HepG2 (cell line): ENCODE results near the gene ONECUT1. TPM values are rescaled to one million over a fixed set of nuclear protein-coding genes. Genes with fewer than 3 reads are reported as not detected.
A peak's percentile ranks its signal among the peaks of the same experiment; 100 is the strongest.

ENCODE experiments used
- ASH2L ChIP-seq: fragments of 300-600, 200-600 bp; sonication (generic); IDR thresholded peaks from 2 replicates; pipeline ENCODE4 v1.7.0; 2017; ENCODE audit warnings: low read depth, mild to moderate bottlenecking, moderate library complexity, mixed read lengths, low read length; ENCODE audit not compliant: insufficient read length
- DDIT3 ChIP-seq: sonication (generic); formaldehyde crosslinking; IDR thresholded peaks from 2 replicates; pipeline ENCODE4 v1.4.0; 2020; ENCODE audit warnings: mild to moderate bottlenecking, missing genetic modification reagents
- HCFC1 ChIP-seq: fragments of 150-350 bp; IDR thresholded peaks from 2 replicates; pipeline ENCODE4 v1.6.1; 2014; ENCODE audit warnings: low read depth, low read length
- HNF1A ChIP-seq, 2 experiments: sonication (generic) in 1 of 2; formaldehyde crosslinking in 1 of 2; IDR thresholded peaks; 2 replicates each; pipeline versions ENCODE4 v1.4.0 to v1.6.1; 2016 to 2020; ENCODE audit warnings: borderline replicate concordance in 1 of 2, low read depth in 1 of 2, mild to moderate bottlenecking in 1 of 2, missing genetic modification reagents in 1 of 2
- ISX ChIP-seq: sonication (generic); formaldehyde crosslinking; conservative IDR thresholded peaks from 2 replicates; pipeline ENCODE4 v1.5.0; 2020; ENCODE audit warnings: missing genetic modification reagents
- KLF15 ChIP-seq: sonication (generic); formaldehyde crosslinking; IDR thresholded peaks from 2 replicates; pipeline ENCODE4 v1.8.1; 2023; ENCODE audit warnings: borderline replicate concordance, mild to moderate bottlenecking, inconsistent platforms, missing genetic modification reagents, mixed read lengths
- MED8 ChIP-seq: sonication (generic); formaldehyde crosslinking; IDR thresholded peaks from 2 replicates; pipeline ENCODE4 v1.8.1; 2023; ENCODE audit warnings: mild to moderate bottlenecking, missing genetic modification reagents; ENCODE audit not compliant: insufficient replicate concordance
- PRDM4 ChIP-seq: sonication (generic); formaldehyde crosslinking; IDR thresholded peaks from 2 replicates; pipeline ENCODE4 v1.9.0; 2021; ENCODE audit warnings: missing genetic modification reagents, borderline replicate concordance
- RBFOX2 ChIP-seq: fragments of 200-400 bp; formaldehyde crosslinking; IDR thresholded peaks from 2 replicates; pipeline ENCODE4 v1.6.1; 2017; ENCODE audit warnings: low read depth, mild to moderate bottlenecking, low read length
- SAFB2 ChIP-seq: sonication (generic); formaldehyde crosslinking; IDR thresholded peaks from 2 replicates; pipeline ENCODE4 v1.5.1; 2020; ENCODE audit warnings: missing genetic modification reagents, low read depth, mild to moderate bottlenecking, borderline replicate concordance
- TARDBP ChIP-seq: sonication (generic); formaldehyde crosslinking; IDR thresholded peaks from 2 replicates; pipeline ENCODE4 v1.8.0; 2022; ENCODE audit warnings: mild to moderate bottlenecking, missing genetic modification reagents
- TFDP2 ChIP-seq: sonication (generic); formaldehyde crosslinking; IDR thresholded peaks from 2 replicates; pipeline ENCODE4 v1.4.0; 2020; ENCODE audit warnings: missing genetic modification reagents
- U2AF1 ChIP-seq: fragments of 200-400 bp; formaldehyde crosslinking; optimal IDR thresholded peaks from 2 replicates; pipeline ENCODE3; 2017; ENCODE audit warnings: mild to moderate bottlenecking, low read depth, low read length
- ZBTB25 ChIP-seq: IDR thresholded peaks from 2 replicates; pipeline ENCODE4 v1.6.1; 2018; ENCODE audit warnings: missing genetic modification reagents
- ZNF232 ChIP-seq: sonication (generic); formaldehyde crosslinking; IDR thresholded peaks from 2 replicates; pipeline ENCODE4 v1.4.0; 2020; ENCODE audit warnings: missing genetic modification reagents, borderline replicate concordance
- ZNF703 ChIP-seq: sonication (generic); formaldehyde crosslinking; IDR thresholded peaks from 2 replicates; pipeline ENCODE4 v1.5.1; 2020; ENCODE audit warnings: missing genetic modification reagents, mild to moderate bottlenecking, moderate library complexity, borderline replicate concordance
- polyA plus RNA-seq, 8 experiments: library from polyadenylated mRNA; depleted of rRNA in 3 of 8; stranded (reverse) in 7 of 8; unstranded in 1 of 8; fragments of >200 nt; fragmentation: Illumina TruSeq in 4 of 8; extraction: Trizol in 4 of 8; gene quantifications; 2 replicates each; pipeline versions ENCODE4 v1.2.1 to v1.2.3, GENCODE V29; 2011 to 2016; ENCODE audit warnings: low read depth in 4 of 8, missing spikeins in 1 of 8, mixed read lengths in 1 of 8; ENCODE audit not compliant: insufficient read depth in 1 of 8
- total RNA-seq, 5 experiments: library from RNA; depleted of rRNA; stranded (reverse); fragments of >200 nt; fragmentation: Illumina TruSeq; extraction: Trizol; gene quantifications; 2 replicates each; pipeline ENCODE4 v1.2.3, GENCODE V29; 2016; ENCODE audit warnings: low read depth in 1 of 5

Gene ONECUT1
- total and polyA plus RNA-seq, 2 of the 13 experiments (the other 11 are each of a cell fraction or from before 2014, with no cell fraction given) = 3.5 to 9.1 TPM

GRCh38 chr15:52787123-52787503 lies 3.0 kb downstream of the ONECUT1 start (continued):
- TF ChIP-seq TARDBP (CRISPR knock-in tag) = no peak
- peak; percentile 51; the same call in 1 of the 2 replicates for TF ChIP-seq RBFOX2
- no peak for TF ChIP-seq ZBTB25 (CRISPR knock-in tag)
- no peak for TF ChIP-seq MED8
- TF ChIP-seq KLF15 (CRISPR knock-in tag) = no peak
- no peak for TF ChIP-seq PRDM4 (CRISPR knock-in tag)
- no peak for TF ChIP-seq ASH2L
- no peak for TF ChIP-seq U2AF1
- no peak for TF ChIP-seq ISX (CRISPR knock-in tag)
- TF ChIP-seq HCFC1 = no peak
- TF ChIP-seq TFDP2 (CRISPR knock-in tag) = no peak
- TF ChIP-seq ZNF703 (CRISPR knock-in tag) = no peak
- TF ChIP-seq DDIT3 (CRISPR knock-in tag) = no peak
- TF ChIP-seq HNF1A (IDR thresholded peaks at IDR 0.05; ENCODE audit: low read depth) = no peak
- no peak for TF ChIP-seq HNF1A (CRISPR knock-in tag; IDR thresholded peaks at IDR 0.05; ENCODE audit: borderline replicate concordance)
- TF ChIP-seq SAFB2 (CRISPR knock-in tag) = no peak
- no peak for TF ChIP-seq ZNF232 (CRISPR knock-in tag)
